GM23338 (cell line): Measurements from ENCODE around the gene RSRC2.

Source experiments
- CREB1 ChIP-seq: fragments of 250-450 bp; sonication (Bioruptor Pico); IDR thresholded peaks from 2 replicates; pipeline ENCODE4 v1.5.0; 2020; ENCODE audit warnings: low read depth, mild to moderate bottlenecking, moderate library complexity
- EZH2phosphoT487 ChIP-seq: fragments of 200-600 bp; sonication (generic); IDR thresholded peaks from one replicate; pipeline ENCODE4 v1.8.1; 2018; ENCODE audit warnings: antibody characterized with exemption; ENCODE audit not compliant: unreplicated experiment
- REST ChIP-seq: IDR thresholded peaks from one replicate; pipeline ENCODE4 v1.6.1; 2018; ENCODE audit warnings: antibody characterized with exemption; ENCODE audit not compliant: unreplicated experiment
- TF ChIP-seq, protein P1 (sequence below), 2 experiments: fragments of 200-600 bp in 1 of 2; sonication (generic) in 1 of 2; conservative IDR thresholded peaks; 2 replicates each; pipeline versions ENCODE4 v1.5.1 to v1.6.1; 2016 to 2017; ENCODE audit warnings: antibody characterized with exemption in 2 of 2, low read depth in 2 of 2, mild to moderate bottlenecking in 2 of 2, moderate library complexity in 1 of 2

GRCh38 chr12:122500685-122501488 lies 25.8 kb downstream of the RSRC2 start, which contains the start of gene ZCCHC8:
- TF ChIP-seq REST: no peak
- TF ChIP-seq, protein P1, sequence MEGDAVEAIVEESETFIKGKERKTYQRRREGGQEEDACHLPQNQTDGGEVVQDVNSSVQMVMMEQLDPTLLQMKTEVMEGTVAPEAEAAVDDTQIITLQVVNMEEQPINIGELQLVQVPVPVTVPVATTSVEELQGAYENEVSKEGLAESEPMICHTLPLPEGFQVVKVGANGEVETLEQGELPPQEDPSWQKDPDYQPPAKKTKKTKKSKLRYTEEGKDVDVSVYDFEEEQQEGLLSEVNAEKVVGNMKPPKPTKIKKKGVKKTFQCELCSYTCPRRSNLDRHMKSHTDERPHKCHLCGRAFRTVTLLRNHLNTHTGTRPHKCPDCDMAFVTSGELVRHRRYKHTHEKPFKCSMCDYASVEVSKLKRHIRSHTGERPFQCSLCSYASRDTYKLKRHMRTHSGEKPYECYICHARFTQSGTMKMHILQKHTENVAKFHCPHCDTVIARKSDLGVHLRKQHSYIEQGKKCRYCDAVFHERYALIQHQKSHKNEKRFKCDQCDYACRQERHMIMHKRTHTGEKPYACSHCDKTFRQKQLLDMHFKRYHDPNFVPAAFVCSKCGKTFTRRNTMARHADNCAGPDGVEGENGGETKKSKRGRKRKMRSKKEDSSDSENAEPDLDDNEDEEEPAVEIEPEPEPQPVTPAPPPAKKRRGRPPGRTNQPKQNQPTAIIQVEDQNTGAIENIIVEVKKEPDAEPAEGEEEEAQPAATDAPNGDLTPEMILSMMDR (conservative IDR thresholded peaks at IDR 0.05; ENCODE audit: low read depth in 2 of 2): peak; percentile 28 to 47; a peak in 2 of 4 replicates
- peak; percentile 73 for TF ChIP-seq CREB1 (CRISPR knock-in tag)
- no peak for TF ChIP-seq EZH2phosphoT487
